CD4-positive, alpha-beta T cell treated with Interferon gamma for 1 hour (primary cell): Measurements from ENCODE around the gene KRTAP27-1.

ENCODE experiments used
- DNase-seq: peaks from one replicate; pipeline ENCODE4 v3.0.0-alpha.2; 2020

The KRTAP27-1 gene, protein sequence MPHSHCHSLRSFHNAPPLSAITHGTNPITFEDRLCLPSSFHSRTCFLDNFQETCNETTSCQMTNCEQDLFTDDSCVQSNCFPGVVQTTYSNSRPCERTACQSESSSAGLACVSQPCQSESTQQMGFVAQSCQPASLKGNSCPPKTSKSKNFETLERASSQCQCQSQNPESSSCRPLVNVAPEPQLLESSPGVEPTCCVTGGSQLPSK

DNA sequence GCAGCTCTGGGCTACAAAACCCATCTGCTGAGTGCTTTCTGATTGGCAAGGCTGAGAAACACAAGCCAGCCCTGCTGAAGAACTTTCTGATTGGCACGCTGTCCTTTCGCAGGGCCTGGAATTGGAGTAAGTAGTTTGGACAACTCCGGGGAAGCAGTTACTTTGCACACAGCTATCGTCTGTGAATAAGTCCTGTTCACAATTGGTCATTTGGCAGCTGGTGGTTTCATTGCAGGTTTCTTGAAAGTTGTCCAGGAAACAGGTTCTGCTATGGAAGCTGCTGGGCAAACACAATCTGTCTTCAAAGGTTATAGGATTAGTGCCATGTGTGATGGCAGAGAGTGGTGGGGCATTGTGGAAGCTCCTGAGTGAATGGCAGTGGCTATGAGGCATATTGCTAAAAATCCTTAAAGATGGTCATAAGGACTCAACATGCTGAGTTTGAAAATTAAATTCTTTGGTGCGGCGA is at the start of gene KRTAP27-1:
KRTAP27-1 (minus strand) TSS at position 419 of the 469 bp plus-strand sequence; CDS start at position 393, 26 bp downstream.
- DNase-seq, result no peak

DNA sequence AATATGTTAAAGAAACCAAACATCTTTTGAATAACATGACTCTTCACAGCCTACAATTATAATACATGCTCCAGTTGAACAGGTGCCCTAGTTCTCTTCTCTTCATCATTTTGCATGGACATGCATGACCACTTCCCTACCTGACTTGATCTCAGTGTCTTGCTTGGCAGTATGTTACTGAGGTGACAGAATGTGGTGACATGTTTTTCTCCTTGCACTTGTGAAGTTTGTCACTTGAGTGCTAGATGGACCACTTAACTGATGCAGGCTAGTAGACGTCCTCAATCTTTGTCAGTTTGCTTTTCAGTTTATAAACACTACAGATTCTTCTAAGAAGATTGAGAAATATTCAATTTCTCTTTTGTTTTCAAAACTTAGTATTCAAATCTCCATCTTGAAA is 44.7 kb upstream of the KRTAP27-1 start:
- DNase-seq, result no peak

DNA sequence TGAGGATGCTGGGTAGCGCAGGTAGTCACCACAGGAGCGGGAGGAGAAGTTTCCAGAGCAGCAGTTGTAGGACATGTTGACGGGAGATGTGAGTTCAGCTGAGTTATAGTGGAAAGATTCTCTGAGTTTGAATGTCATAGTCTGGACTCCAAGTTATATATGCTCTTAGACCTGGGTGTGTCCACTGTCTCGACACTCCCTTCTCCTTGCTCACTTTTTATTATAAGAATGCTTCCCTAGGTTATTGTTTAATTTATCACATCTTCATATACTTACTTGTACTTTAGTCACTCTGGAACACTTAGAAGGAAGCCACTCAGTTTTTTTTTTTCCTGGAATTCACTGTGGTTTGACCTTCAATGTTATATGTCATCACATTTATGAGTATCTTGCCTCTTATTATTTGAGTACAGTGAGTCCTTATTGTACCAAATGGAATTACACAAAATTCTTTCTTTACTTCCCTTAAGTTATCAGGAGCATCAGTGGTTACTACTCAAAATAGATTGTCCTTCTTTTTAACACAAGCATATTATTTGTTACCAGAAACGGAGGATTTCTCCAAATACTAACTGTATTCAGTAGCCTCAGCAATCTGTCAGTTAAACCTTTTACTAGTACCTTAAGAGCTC is 34.8 kb upstream of the KRTAP27-1 start, which contains the start of gene KRTAP13-2:
KRTAP13-2 (minus strand) TSS at position 133 of the 632 bp plus-strand sequence; CDS start at position 75, 58 bp downstream.
- DNase-seq, result no peak

DNA sequence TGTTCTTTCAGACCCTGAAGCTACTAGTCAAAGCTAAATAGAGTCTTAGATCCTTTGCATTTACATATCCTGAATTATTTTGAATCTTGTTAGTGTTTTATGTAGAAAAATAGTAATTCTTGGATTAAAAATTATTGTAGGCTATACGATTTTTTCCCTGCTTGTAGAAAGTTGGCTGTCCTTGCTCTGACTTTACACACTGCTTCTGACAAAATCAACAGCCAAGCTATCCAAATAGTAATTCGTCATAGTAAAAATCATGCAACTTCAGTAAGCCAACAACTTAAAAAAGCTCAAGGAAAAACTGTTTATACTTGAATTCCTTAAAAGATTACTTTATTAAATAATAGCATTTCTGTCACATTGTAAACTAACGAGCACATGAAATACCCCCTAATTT is 18.4 kb upstream of the KRTAP27-1 start:
- DNase-seq, result no peak

DNA sequence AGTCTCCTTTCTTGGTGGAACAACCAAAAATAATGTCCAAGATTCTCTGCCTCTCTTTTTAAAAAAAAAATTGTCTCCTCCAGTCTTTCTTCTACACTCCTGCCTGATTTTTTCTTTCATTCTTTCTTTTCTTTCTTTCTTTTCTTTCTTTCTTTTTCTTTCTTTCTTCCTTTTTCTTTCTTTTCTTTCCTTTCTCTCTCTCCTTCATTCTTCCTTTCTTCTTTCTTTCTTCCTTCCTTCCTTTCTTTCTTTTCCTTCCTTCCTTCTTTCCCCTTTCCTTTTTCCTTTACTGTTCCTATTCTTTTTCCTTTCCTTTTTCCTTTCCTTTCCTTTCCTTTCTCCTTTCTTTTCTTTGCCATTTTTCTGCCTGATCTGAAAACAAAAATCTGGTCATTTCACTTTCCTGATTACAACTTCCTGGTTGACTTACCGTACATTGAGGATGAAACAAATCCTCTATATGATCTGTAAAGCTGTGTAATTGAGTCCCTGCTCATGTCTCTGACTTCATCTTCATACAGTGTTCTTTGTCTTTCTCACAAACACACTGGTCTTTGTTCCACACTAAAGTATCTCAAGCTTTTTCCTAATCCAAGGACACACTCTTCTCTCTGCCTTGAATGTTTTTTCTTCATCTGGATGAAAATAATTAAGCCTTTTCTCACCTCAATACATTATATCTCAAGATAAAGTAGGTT is 17.0 kb upstream of the KRTAP27-1 start:
- DNase-seq, result no peak

DNA sequence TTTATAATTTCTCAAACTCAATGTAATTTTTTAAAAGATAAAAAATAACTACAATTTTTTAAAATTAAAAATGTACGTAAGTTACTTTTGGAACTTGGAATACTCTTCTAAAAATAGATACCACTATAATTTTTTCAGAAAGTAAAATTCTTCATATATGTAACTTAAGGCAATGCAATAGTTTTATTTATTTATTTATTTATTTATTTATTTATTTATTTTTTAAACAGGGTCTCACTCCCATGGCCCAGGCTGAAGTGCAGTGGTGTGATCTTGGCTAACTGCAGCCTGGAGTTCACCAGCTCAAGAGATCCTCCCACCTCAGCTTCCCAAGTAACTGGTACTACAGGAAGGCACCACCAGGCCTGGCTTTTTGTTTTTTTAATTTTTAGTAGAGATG is 14.0 kb upstream of the KRTAP27-1 start:
- no peak for DNase-seq

DNA sequence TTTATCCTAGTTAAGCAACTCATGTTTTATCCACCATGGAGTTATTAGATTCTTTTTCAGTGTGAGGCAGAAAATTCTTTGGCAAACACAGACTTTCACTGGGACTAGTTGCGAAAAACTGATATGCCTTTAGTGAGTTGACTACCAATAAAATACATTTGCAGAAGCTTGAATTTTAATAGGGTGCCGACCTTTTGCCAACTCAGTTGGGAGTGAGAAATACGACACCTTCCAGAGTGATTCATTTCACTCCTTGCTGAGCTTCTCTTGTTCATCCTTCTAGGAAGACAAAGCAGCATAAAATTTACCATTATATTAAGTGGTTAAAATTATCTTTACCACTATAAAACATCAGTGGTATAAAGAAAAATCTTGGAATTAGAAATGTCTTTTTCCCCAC is 12.1 kb upstream of the KRTAP27-1 start:
- DNase-seq, result no peak

DNA sequence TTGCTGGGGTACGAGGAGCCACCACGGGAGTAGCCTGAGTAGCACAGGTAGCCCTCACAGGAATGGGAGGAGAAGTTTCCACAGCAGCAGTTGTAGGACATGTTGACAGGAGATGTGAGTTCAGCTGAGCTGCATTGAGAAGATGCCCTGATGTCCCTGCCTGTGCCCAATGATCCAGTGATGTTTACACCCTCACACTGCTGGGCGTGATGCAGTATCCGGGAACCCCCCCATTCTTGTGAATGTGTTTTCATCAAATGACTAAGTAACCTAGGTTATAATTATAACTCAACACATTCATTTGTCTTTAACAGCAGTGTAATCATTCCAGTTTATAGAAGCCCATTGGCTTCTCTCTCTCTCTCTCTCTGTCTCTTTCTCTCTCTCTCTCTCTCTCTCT is 11.0 kb upstream of the KRTAP27-1 start, which contains the start of gene KRTAP23-1:
KRTAP23-1 (minus strand) TSS at position 101 of the 400 bp plus-strand sequence; CDS start at position 101, 0 bp downstream.
- no peak for DNase-seq

DNA sequence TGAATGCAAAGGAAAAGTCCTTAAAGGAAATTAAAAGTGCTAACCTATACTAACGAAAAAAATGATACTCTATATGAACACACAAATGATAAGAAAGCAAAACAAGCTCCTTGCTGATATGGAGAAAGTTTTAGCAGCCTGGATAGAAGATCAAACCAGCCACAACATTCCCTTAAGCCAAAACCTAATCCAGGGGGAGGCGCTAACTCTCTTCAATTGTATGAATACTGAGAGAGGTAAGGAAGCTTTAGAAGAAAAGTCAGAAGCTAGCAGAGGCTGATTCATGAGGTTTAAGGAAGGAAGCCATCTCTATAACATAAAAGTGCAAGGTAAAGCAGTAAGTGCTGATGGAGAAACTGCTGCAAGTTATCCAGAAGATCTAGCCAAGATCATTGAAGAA is 7.5 kb upstream of the KRTAP27-1 start:
- no peak for DNase-seq

DNA sequence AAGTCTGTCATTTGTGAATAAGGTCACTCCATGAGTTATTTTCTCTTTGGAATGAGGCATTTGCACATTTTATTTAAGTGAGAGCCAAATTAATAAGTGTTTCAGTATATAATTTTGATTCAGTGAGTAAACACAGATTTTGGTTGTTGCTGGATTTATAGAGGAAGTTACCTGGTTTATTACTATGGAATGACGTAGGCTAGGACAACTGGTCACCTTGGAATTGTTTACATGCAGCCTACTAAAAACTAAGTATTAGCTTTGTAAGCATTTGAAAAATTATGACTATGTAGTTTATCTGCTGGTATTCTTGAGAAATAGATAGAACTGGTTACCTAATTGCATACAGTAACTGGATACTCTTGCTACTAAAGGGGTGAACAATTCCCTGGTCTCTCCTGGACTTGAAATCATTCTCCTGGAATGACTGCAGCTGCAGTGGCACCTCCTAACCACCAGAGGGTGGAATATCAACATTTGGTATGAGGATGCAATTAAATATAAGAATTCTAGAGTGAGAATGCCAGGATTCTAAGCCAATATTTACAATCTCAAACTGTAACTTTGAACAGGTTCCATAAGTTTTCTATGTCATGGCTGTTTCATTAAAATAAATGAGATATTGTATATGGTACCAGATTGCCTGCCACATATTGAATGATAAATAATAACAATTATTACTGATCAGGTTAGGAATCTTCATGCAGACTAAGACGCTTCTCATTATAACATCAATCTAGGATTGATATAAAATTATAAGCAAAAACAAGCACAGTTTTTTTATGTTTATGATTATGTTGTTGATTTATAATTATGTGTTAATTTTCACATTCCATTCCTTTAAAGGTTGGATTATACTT is 3.5 kb upstream of the KRTAP27-1 start:
- no peak for DNase-seq

DNA sequence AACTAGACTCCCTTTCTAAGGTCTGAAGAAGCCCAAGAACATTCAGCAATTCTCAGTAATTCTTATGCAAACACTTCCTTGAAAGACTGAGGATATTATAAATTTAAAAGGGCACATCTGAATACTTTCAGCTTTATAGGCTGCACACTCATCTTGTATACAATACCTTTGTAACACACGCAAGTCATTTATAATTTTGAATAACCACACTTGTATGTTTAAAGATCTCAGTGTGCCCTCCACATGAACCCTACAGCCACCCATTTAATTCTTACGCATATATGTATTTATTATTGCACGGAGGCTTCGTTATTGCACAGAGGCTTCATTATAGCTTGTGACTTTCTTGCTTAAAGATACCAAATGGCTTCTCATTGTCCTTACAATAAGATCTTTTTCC is 1.2 kb upstream of the KRTAP27-1 start:
- no peak for DNase-seq

DNA sequence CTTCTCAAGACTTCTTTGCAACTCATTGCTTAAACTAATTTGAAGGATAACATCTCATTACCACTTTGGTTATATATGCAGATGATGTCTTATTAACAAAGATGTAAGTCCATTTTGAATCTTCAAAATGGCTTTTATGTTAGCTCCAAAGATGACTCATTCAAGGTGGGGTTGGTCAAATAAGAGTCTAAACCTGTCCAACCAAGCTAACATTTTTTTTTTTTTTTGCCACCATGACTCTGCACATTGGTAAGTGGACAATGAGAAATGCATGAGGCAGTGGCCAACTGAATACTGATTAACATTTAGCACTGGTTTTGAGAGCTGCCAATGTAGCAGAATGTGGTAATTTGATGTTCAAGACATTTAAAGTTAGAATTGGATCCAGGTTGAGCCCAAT is 278 bp upstream of the KRTAP27-1 start:
- DNase-seq, result no peak

DNA sequence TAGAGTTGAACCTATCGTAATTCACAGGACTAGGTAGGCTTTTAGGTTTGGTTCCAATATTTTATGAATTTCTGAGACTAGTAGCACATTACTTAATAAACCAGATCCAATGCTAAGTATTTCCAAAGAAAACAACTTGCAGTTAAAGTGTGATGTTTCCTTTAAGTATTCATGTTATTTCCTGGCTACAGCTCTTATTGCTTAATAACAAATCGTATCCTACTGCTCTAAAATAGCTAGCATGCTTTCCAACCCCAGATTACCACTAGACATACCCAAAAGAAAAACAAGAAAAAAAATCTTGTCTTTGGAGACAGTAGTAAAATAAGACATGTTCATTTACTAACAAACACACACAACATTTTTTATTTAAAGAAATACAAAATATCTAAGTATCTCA is 898 bp downstream of the KRTAP27-1 start:
- DNase-seq, result no peak

DNA sequence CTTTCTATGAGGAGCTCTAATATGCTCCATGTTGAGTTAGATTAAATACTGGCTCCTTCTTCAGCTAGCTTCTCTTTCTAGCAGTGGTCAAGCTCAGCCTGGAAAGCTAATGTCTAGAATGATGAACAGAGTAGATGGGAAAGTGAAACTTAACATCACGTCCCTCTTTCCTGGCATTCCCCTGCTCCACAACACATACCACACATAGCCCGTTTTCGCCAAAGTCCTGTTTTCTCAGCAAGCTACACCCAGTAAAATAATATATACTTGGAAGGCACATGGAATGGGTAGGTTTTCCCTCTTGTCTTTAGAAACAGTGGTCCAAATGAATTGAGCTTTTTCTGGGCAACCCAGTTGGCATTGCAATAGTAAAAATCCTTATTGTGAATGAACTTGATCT is 3.8 kb downstream of the KRTAP27-1 start:
- DNase-seq, result no peak

DNA sequence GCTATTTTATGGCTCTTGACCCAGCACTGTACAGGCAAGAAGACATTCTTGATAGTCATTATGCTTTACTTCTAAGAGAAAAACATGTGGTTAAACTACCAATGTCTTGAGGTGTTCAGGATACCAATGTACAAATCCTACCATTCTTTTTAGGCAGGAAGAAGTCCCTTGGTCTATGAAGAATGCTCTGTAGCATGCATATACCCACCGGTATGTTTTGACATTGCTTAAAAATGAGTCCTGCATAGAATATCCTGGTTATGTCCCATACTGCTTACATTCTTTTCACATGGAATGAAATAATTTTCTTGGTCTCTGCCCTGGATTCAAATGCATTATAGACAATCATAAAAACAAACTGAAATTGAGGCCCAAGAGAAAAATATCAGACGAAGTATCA is 4.8 kb downstream of the KRTAP27-1 start:
- DNase-seq, result no peak

DNA sequence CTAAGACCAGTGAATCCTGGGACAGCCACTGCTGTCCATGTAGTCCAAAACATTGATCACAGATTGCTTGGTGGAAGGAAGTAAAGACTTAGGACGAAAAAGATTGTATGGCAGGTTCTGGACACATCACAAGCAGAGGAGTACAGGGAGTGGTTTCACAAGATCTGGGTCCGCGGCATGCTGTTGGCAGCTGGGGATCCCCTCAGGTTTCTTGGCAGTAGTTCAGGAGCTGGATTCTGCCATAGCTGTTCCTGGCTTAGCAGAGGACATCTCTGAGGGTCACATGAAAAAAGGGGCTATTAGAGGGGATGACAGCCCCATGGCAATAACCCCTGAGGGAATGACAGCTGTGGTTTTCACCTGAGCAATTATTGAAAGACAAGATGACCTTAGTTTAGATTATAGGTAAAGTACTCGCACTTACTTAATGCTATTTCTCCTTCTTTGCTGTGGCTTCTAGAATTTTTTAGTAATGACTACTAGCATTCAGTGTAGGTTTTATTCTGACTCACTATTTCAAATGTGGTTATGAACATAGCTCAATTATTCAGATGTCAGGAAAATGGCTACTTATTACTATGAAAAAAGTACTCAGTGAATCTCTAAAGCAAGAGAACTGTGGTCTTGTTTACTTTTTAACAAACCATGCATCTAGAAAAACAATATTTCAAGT is 8.2 kb downstream of the KRTAP27-1 start:
- no peak for DNase-seq

DNA sequence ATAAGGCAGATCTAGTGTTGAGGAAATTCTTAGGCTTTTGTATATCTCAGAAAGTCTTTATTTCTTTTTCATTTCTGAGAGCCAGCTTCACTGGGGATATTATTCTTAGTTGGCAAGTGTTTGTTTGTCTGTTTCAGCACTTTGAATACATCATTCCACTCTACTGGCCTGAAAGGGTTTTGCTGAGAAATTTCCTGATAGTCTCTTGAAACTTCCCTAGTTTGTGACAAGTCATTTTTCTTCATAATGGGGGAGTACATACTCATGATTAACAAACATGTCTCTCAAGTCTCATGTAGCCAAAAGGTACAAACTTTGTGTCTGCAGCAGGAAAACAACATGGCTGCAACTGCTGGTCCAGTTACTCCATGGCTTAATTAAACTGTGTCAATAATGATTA is 11.1 kb downstream of the KRTAP27-1 start:
- no peak for DNase-seq

DNA sequence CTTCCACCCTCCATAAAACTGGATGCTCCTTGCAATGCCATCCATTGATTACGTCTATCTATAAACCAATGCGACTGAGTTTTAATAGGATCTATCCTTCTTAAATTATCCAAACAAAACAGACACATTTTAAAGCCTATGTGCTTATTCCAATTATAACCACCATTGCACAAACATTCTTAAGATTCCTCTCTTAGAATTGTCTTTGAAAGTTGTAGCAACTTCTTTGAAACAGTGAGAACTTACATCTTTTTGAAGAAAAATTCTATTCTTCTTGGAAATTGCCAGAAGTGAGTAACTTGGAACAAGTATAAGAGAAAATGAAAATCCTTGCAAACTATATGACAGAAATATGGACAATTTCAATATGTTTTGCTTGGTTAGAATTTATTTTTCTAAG is 17.3 kb downstream of the KRTAP27-1 start, which contains the start of gene KRTAP26-1:
KRTAP26-1 (minus strand) TSS at position 101 of the 400 bp plus-strand sequence. CDS start 280 bp downstream, outside the sequence.
- DNase-seq, result no peak

DNA sequence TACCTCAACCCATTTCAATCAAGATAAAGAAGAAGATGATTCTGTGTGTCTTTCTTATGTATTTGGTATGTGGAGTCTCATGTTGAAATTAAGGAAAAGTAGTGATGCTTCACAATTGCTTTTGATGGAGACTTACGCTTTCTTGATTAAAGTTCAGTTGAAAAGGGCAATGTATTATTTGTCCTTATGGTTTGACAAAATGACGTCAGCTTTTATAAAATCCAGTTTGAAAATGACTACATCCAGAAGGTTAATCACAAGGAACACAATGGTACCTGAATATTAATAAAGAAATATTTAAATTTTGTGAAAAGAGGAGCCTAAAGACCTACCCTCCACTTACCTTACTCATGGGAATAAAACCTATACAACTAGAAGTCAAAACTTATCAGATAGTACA is 21.8 kb downstream of the KRTAP27-1 start:
- no peak for DNase-seq

DNA sequence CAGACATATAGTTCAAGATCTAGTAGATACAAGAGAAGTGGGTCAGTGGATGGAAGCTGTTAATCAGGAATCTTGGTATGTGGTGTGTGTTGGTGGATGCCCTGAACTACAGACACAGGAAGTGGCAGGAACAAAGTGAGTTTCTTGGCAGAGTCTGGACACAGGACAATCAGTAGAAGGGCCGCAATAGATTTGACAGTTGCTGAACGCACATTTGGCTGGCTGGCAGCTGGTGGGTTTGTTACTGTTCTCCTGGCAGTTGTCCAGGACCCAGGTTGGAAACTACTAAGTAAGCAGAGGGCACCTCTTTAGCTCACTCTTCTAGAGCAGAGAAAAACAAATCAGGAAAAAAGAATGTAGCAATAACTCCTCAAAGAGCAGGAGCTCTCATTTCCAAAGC is 30.6 kb downstream of the KRTAP27-1 start:
- DNase-seq, result no peak

DNA sequence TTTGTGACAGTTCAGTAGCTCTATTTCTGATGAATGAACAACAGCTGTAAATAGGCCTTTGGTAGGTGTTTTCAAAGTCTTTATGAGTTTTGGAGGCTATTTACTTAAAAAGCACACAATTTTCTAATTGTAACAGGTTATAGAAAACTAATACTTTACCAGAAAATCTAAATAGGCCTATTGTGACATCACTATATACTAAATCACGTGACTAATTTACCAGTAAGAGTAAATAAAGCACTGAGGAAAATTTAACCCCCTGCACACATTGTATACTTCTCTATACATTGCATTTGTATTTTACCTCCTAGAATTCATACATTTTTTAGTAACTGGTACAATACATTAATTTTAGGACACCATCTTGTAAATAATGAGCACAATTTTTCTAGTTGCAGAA is 32.4 kb downstream of the KRTAP27-1 start:
- DNase-seq, result no peak

DNA sequence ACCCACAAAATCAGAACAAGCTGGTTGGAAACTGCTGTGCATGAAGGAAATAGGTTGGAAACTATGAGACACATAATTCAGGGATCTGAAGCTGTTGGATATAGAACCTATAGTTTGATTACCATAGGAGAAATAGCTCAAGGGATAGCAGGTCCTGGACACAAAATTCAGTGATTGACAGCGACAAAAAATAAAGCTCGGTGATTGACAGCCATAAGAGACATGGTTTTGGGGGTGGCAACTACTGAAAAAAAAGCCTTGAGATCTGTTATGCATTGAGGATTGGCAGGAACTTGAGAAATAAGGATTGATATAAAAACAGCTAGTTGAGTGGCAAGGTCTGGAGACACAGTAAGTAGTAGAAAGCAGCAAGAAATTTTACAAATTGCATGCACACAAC is 48.3 kb downstream of the KRTAP27-1 start, which contains the start of gene KRTAP25-1:
KRTAP25-1 (minus strand) TSS at position 300 of the 400 bp plus-strand sequence; CDS start at position 276, 24 bp downstream.
- no peak for DNase-seq
